HL-60/S4 (cell line): ENCODE results near the gene HS3ST6.
"Not testable (repeated sequence)": the region's sequence is repeated elsewhere in the genome, so short reads cannot be mapped to it uniquely, and the experiment has no call there.

Source experiments
- in situ Hi-C: fragments of 300-500 bp; cut with MboI; formaldehyde crosslinking; loops from 2 replicates; pipeline ENCODE4 v1.14.3; 2022; ENCODE audit warnings: low sequenced_read_pairs

The HS3ST6 gene

DNA sequence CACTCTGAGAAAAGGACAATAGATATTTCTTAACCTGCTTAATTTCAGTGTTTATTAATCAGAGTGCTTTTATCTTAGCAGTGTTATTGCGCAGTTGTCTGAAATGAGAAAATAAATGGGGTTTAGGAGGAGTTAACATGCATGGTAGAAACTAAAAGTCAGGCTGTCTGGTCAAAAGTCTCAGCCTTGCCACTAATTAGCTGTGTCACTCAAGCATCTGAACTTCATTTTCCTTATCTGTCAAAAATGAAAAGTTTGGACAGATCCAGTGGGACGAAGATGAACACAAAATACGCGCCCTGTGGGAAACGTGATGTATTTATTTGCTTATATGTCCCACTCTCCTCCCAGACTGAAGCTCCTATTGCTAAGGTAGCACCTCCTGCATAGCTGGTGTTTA lies 40.0 kb downstream of the HS3ST6 start:
- in situ Hi-C loops = no loop called here

DNA sequence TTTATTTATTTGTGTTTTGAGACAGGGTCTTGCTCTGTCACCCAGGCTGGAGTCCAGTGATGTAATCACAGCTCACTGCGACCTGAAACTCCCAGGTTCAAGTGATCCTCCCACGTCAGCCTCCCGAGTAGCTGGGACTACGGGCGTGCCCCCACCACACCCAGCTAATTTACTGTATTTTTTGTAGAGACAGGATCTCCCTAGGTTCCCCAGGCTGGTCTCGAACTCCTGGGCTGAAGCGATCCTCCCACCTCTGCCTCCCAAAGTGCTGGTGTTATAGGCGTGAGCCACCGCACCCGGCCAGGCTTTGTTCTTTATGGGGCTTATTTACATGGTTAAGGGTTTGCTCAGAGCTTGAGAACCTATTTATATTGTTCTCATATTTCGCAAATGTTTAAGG lies 40.4 kb downstream of the HS3ST6 start:
- in situ Hi-C loops = no loop called here

DNA sequence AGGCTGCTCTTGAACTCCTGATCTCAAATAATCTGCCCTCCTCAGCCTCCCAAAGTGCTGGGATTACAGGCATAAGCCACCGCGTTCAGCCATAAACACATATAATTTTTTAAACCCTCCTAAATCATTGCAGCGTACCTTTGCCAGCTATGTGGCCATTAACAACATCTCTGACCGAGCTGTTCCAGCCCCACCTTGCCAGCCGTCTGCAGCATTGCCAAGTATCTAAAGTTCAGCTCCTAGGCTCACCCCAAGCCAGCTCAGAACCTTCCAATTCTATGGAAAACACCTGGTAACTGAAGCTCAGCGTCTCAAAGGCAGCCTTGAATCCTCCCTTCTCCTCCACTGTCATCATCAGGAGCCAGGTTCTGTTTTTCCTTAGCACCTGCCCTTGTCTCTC lies 41.1 kb downstream of the HS3ST6 start:
- in situ Hi-C loops = no loop called here

DNA sequence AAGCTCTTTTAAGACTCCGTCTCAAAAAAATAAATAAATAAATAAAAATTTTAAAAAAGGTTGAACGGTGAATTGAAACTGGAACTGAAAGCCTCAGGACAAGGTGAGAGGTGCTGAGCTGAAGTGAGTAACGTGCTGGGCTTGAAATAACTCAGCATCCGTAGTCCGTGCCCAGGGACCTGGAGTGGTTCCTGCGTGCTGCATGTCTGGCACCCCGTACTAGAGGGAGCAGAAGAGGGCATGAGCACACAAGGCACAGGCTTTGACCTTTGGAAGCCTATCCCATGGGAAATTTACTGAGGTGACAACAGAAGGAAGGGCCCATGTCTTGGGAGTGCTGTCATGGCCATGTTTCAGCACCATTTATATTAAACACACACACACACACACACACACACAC lies 41.7 kb downstream of the HS3ST6 start:
- in situ Hi-C loops = no loop called here

DNA sequence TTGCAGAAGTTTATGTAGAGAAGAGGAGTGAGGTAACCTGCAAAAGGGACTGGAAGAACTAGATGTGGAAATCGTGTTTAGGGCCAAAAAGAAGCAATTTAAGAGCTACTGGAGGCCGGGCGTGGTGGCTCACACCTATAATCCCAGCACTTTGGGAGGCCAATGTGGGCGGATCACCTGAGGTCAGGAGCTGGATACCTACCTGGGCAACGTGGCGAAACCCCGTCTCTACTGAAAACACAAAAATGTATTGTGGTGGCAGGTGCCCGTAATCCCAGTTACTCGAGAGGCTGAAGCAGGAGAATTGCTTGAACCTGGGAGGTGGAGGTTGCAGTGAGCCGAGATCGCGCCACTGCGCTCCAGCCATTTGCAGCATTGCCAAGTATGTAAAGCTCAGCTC lies 42.1 kb downstream of the HS3ST6 start:
- in situ Hi-C loops = not testable (repeated sequence)

DNA sequence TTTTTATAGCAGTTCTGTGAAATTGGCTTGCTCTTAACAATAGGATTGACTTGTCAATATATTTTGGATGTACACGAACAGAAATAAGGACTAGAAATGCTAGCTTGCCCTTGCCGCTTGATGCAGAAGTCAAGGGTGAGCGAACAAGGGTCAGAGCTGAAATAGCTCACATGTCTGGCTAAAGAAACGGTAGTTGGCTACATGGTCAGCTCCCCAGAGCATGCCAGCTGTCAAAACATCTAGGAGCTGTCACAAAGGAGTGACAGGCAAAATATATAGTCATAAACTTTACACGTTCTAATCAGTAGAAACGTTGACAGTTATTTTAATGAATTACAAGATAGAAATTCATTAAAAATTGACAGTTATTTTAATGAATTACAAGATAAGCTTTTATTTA lies 43.4 kb downstream of the HS3ST6 start:
- in situ Hi-C loops = loop anchor here (25.0 kb wide), 1 partner anchor 262 kb away; the partner anchor contains the start of genes PKD1 and RAB26

DNA sequence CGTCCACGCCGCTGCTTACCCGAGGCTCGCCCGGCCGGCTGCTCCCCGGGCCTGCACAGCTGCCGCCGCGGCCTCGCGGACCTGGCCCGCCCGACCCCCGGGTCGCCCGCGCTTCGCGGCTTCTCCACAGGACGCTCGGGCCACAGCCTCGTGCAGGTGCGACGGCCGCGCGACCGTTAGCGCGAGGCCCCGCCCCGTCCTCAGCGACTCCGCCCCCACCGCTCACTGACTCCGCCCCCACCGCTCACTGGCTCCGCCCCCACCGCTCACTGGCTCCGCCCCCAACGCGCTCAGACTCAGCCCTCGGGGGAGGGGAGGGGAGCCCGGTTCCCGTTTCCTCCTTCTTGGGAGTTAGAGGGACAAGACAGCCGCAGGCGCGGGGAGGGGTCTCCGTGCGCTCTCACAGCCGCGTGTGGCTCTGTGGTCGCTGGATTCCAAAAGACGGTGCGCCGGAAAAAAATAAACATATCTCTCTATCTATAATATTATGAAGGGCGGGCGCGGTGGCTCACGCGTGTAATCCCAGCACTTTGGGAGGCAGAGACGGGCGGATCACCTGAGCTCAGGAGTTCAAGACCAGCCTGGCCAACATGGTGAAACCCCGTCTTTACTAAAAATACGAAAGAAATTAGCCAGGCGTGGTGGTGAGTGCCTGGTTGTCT lies 46.1 kb downstream of the HS3ST6 start, which contains the start of gene MEIOB:
MEIOB (minus strand) TSS at position 191 of the 662 bp plus-strand sequence. CDS start 3,989 bp downstream, outside the sequence.
- in situ Hi-C loops = loop anchor here (25.0 kb wide), 1 partner anchor 265 kb away; the partner anchor contains the start of genes PKD1 and RAB26

DNA sequence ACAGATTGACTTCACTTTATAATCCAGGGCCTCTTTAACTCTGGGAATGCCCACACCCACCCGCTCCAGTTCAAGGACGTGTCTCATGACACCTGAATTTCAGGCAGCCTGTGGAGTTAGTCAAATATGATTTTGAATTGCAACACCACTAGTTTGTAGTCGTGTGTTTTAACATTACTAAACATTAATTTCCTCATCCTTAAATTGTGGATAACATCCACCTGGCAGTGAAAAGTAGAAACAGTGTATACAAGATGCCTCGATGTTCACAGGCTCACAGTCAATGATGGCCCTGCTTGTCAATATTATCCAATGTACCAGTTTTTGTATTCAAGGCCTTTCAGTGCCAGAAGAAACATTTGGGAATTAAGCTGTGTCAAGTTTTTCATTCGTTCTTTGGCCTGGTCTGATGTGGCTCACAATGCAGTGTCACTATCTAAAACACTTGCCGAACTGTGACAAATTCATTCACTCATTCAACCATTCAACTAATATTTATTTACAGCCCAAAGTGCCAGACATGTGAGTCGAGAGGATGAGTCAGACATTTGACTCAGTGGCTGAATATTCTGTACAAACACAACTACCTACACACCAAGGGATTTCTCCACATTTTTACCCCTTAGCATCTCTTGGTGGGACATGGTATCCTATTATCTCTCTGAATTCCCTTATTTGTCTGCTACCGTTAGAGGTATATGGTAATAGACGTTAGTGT lies 47.7 kb downstream of the HS3ST6 start:
- in situ Hi-C loops = loop anchor here (25.0 kb wide), 1 partner anchor 267 kb away; the partner anchor contains the start of genes PKD1 and RAB26

DNA sequence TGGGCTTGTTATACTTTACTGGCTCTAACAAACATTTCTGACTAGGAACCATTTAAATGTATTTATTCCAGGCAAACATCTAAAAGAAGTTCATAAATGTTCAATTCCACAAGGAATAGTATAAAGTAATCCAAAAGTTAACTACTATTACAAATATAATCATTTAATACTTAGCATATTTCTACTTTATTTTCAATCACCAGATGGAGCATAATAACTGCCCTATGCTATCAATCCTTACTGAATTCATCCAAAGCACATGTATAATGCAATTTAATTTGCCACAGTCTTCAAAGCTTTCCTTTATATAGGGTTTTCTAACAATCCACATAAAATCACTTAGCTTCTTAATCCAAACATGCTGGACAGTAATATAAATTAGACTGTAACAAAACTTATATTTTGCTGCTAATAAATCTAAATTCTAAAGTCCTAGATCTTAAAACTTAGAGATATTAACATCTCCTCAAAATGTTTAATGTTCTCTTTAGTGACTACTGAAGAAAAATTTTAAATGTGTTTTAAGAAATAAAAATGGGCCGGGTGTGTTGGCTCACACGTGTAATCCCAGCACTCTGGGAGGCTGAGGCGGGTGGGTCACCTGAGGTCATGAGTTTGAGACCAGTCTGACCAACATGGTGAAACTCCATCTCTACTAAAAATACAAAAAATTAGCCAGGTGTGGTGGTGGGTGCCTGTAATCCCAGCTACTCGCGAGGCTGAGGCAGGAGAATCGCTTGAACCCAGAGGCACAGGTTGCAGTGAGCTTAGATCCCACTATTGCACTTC lies 52.1 kb downstream of the HS3ST6 start:
- in situ Hi-C loops = loop anchor here (25.0 kb wide), 1 partner anchor 271 kb away; the partner anchor contains the start of genes PKD1 and RAB26

DNA sequence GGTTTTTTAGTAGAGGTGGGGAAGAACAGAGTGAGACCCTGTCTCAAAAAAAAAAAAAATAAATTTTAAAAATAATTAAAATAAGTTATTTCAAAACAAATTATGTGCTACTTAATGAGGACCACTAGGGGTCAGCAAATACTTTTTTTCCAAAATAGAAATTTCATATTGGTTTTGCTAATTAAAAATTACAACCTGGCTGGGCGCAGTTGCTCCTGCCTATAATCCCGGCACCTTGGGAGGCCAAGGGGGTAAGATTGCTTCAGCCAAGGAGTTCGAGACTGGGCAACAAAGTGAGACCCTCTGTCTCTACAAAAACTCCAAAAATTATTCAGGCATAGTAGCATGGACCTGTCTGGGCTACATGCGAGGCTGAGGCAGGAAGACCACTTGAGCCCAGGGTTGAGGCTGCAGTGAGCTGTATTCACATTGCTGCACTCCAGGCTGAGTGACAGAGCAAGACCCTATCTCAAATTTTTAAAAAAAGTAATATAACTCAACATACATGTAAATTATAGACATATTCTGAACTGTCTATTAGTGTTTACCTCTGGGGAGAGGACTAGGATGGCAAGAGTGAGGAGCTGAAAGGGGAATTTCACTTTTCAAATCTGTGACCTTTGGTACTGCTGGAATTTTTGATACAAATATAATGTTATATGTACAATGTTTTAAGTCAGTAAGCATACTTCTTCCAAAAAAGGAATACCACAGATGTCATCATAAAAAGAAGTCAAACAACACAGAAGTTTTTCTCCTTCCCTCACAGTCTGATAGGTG lies 54.3 kb downstream of the HS3ST6 start:
- in situ Hi-C loops = loop anchor here (25.0 kb wide), 1 partner anchor 273 kb away; the partner anchor contains the start of genes PKD1 and RAB26

DNA sequence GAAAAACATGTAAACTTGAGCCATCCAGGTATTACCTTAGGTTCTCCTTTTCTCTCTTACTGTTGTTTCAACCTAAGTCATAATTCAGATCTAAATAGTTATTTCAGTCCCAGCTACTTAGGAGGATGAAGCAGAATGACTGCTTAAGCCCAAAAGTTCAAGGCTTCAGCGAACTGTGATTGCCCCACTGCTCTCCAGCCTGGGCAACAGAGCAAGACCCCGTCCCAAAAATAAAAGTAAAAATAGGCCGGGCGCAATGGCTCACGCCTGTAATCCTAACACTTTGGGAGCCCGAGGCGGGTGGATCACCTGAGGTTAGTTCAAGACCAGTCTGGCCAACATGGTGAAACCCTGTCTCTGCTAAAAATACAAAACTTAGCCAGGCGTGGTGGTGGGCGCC lies 55.8 kb downstream of the HS3ST6 start:
- in situ Hi-C loops = loop anchor here (25.0 kb wide), 1 partner anchor 275 kb away; the partner anchor contains the start of genes PKD1 and RAB26

DNA sequence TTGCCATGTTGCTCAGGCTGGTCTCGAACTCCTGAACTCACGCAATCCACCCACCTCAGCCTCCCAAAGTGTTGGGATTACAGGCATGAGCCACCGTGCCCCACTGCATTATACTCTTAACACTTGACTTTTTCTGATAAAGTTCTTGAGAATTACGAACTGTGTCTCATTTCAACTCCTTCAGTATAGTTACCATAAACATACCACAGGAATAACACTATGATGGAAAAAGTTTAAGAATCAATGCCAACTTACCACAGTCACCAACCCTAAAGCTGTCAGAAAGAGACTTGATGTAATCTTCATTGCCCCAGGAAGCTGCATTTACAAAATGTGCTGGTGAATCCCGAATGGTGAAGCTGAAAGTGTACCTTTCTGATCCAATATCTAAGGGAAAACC lies 56.5 kb downstream of the HS3ST6 start:
- in situ Hi-C loops = loop anchor here (25.0 kb wide), 1 partner anchor 276 kb away; the partner anchor contains the start of genes PKD1 and RAB26
